GM23338 (cell line): ENCODE data around the gene UBAC1. TPM values are rescaled to one million over a fixed set of nuclear protein-coding genes. Genes with fewer than 3 reads are reported as not detected.

Experiments
- ATAC-seq: fragments of 200-7000 bp; cut with Tn5 transposase; 3 replicates; pipeline ENCODE4 v1.9.1; 2020
- DNase-seq: peaks from one replicate; pipeline ENCODE4 v3.0.0-alpha.2; 2015; ENCODE audit warnings: low spot score
- H2AFZ ChIP-seq: fragments of 200-600 bp; sonication (generic); 2 replicates; pipeline ENCODE4 v1.8.0; 2016; ENCODE audit warnings: antibody characterized with exemption, mild to moderate bottlenecking, moderate library complexity
- H3F3A ChIP-seq: fragments of 200-600 bp; sonication (generic); replicated peaks from 2 replicates; pipeline ENCODE4 v1.8.0; 2017; ENCODE audit warnings: antibody characterized with exemption, mixed run types, low read depth
- H3K27ac ChIP-seq: fragments of 200-600 bp; sonication (generic); 2 replicates; pipeline ENCODE4 v1.6.1; 2016; ENCODE audit warnings: low read depth
- H3K27me3 ChIP-seq: fragments of 200-600 bp; sonication (generic); 2 replicates; pipeline ENCODE4 v1.8.0; 2016; ENCODE audit warnings: mild to moderate bottlenecking, mixed run types, moderate library complexity; ENCODE audit not compliant: insufficient read depth
- H3K36me3 ChIP-seq: fragments of 200-600 bp; sonication (generic); 2 replicates; pipeline ENCODE4 v1.8.0; 2016; ENCODE audit warnings: mild to moderate bottlenecking; ENCODE audit not compliant: insufficient read depth
- H3K4me1 ChIP-seq: fragments of 200-600 bp; sonication (generic); 2 replicates; pipeline ENCODE4 v1.8.0; 2016; ENCODE audit warnings: mild to moderate bottlenecking, moderate library complexity; ENCODE audit not compliant: insufficient read depth
- H3K4me2 ChIP-seq: fragments of 200-600 bp; sonication (generic); 2 replicates; pipeline ENCODE4 v1.7.1; 2017; ENCODE audit warnings: mixed run types
- H3K4me3 ChIP-seq: fragments of 200-600 bp; sonication (generic); 2 replicates; pipeline ENCODE4 v1.6.1; 2016; ENCODE audit warnings: mixed run types
- H3K79me2 ChIP-seq: fragments of 200-600 bp; sonication (generic); replicated peaks from 2 replicates; pipeline ENCODE4 v1.8.0; 2017; ENCODE audit warnings: mild to moderate bottlenecking; ENCODE audit not compliant: insufficient read depth
- H3K9me2 ChIP-seq: fragments of 200-600 bp; sonication (generic); 2 replicates; pipeline ENCODE4 v1.8.0; 2017; ENCODE audit not compliant: insufficient read depth
- H4K20me1 ChIP-seq: fragments of 200-600 bp; sonication (generic); replicated peaks from 2 replicates; pipeline ENCODE4 v1.8.0; 2017; ENCODE audit warnings: mild to moderate bottlenecking; ENCODE audit not compliant: insufficient read depth
- H3K27ac Mint-ChIP-seq: 2 replicates; pipeline ENCODE4 v1.8.0; 2020; ENCODE audit warnings: inconsistent platforms, mild to moderate bottlenecking, moderate library complexity, mixed read lengths
- H3K27me3 Mint-ChIP-seq: 3 replicates; pipeline ENCODE4 v1.8.0; 2022; ENCODE audit warnings: low read depth, mild to moderate bottlenecking, moderate library complexity, mixed read lengths, inconsistent platforms; ENCODE audit not compliant: insufficient read depth, poor library complexity
- H3K36me3 Mint-ChIP-seq: 3 replicates; pipeline ENCODE4 v1.8.0; 2021; ENCODE audit warnings: low read depth, mild to moderate bottlenecking, inconsistent platforms, moderate library complexity, mixed read lengths
- H3K4me1 Mint-ChIP-seq: 3 replicates; pipeline ENCODE4 v1.8.0; 2020; ENCODE audit warnings: mild to moderate bottlenecking, inconsistent platforms, mixed read lengths
- H3K4me3 Mint-ChIP-seq: 3 replicates; pipeline ENCODE4 v1.8.0; 2021; ENCODE audit warnings: moderate library complexity, mild to moderate bottlenecking, inconsistent platforms, mixed read lengths
- H3K9me3 Mint-ChIP-seq: 3 replicates; pipeline ENCODE4 v1.8.0; 2020; ENCODE audit warnings: moderate library complexity, mild to moderate bottlenecking, inconsistent platforms, mixed read lengths
- CTCF ChIP-seq, 2 experiments: fragments of 200-600 bp in 1 of 2; sonication (generic) in 1 of 2; conservative IDR thresholded peaks; 2 replicates each; pipeline versions ENCODE4 v1.5.1 to v1.6.1; 2016 to 2017; ENCODE audit warnings: antibody characterized with exemption in 2 of 2, low read depth in 2 of 2, mild to moderate bottlenecking in 2 of 2, moderate library complexity in 1 of 2
- EZH2 ChIP-seq: fragments of 200-600 bp; sonication (generic); IDR thresholded peaks from one replicate; pipeline ENCODE4 v1.8.0; 2017; ENCODE audit warnings: antibody characterized with exemption, mild to moderate bottlenecking, low read depth; ENCODE audit not compliant: unreplicated experiment
- JUNB ChIP-seq: IDR thresholded peaks from one replicate; pipeline ENCODE4 v1.6.1; 2016; ENCODE audit warnings: antibody characterized with exemption; ENCODE audit not compliant: unreplicated experiment
- NANOG ChIP-seq: IDR thresholded peaks from 2 replicates; pipeline ENCODE4 v1.6.1; 2016; ENCODE audit warnings: antibody characterized with exemption, borderline replicate concordance
- POLR2AphosphoS5 ChIP-seq: IDR thresholded peaks from 2 replicates; pipeline ENCODE4 v1.6.1; 2016; ENCODE audit warnings: antibody characterized with exemption, low read depth
- REST ChIP-seq: IDR thresholded peaks from one replicate; pipeline ENCODE4 v1.6.1; 2018; ENCODE audit warnings: antibody characterized with exemption; ENCODE audit not compliant: unreplicated experiment
- STAT1 ChIP-seq: IDR thresholded peaks from one replicate; pipeline ENCODE4 v1.6.1; 2016; ENCODE audit warnings: antibody characterized with exemption; ENCODE audit not compliant: unreplicated experiment
- ZNF331 ChIP-seq: fragments of 250-450 bp; sonication (Bioruptor Pico); IDR thresholded peaks from 2 replicates; pipeline ENCODE4 v1.5.0; 2020; ENCODE audit warnings: low read depth, mild to moderate bottlenecking, moderate library complexity
- polyA plus RNA-seq: library from polyadenylated mRNA; unstranded; fragments of >200 nt; fragmentation: Nextera tagmentation; extraction: Ambion mirVana; gene quantifications from 2 replicates; pipeline ENCODE4 v1.2.1, GENCODE V29; 2016
- total RNA-seq: library from RNA; depleted of rRNA; stranded (reverse); fragments of >200 nt; shearing (Covaris generic); gene quantifications from 2 replicates; pipeline ENCODE4 v1.2.3, GENCODE V29; 2014

UBAC1 gene
- total and polyA plus RNA-seq, 2 experiments from 2014 or later = 63.2 to 86.6 TPM

DNA sequence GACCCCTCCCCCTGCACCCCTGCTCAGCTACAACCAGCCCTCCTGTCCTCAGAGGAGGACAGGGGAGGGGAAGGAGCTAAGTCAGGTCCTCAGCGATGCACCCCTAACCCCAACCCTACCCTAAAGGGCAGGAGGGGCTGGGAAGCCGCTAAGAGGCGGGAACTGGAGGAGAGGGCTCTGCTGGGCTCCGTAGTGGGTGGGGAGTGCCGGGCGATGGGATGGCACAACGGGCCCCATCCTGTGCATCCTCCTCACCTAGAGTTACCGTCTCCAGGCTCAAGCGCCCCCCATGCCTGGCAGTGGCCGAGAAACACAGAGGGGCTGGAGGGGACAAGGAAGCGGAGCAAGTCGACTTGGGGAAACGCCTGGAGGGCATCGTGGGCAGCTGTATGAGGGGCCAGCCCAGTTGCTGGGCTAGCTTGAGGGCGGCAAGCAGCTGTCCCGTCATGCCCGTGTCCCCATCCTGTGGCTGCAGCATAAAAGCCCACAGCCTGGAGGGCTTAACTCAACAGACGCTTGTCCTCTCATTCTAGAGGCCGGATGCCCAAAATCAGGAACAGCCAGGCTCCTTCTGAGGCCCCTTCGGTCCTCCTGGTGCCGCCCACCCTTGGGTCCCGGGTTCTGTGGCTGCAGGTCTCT lies 23.0 kb upstream of the UBAC1 start:
- Mint-ChIP-seq H3K36me3 (no peaks in the 10 kb centered on the region), H3K27me3 (peaks cover 3% of the 10 kb centered on the region), H3K4me1 (no peaks in the 10 kb centered on the region; the same call in 2 of the 3 replicates)

GRCh38 chr9:135983208-135984071 lies 22.3 kb upstream of the UBAC1 start:
- no peaks in the 10 kb centered on the region; the same call in 2 of the 3 replicates for H3K4me1 Mint-ChIP-seq
- Histone ChIP-seq H3K9me2 (no peaks in the 10 kb centered on the region), H3K36me3 (no peaks in the 10 kb centered on the region), H2AFZ (no peak overlapping the region), H3K27ac (no peak overlapping the region), H3F3A (no peaks in the 10 kb centered on the region), H3K4me1 (no peaks in the 10 kb centered on the region), H3K4me3 (no peak overlapping the region), H3K79me2 (no peaks in the 10 kb centered on the region), H3K27me3 (no peaks in the 10 kb centered on the region), H4K20me1 (no peaks in the 10 kb centered on the region), H3K4me2 (no peak overlapping the region)
- no peak overlapping the region for H3K27ac Mint-ChIP-seq
- H3K36me3 Mint-ChIP-seq = no peaks in the 10 kb centered on the region
- DNase-seq (no peak), ATAC-seq (no peak)
- H3K4me3 Mint-ChIP-seq = no peak overlapping the region
- H3K27me3 Mint-ChIP-seq = peaks cover 3% of the 10 kb centered on the region
- H3K9me3 Mint-ChIP-seq = no peaks in the 10 kb centered on the region
- TF ChIP-seq CTCF (conservative IDR thresholded peaks at IDR 0.05; ENCODE audit: low read depth in 2 of 2) (no peak), POLR2AphosphoS5 (no peak), NANOG (no peak), ZNF331 (CRISPR knock-in tag) (no peak)

More for the DNA sequence above, 23.0 kb upstream of the UBAC1 start:
- DNase-seq (no peak), ATAC-seq (no peak)
- Mint-ChIP-seq H3K9me3 (no peaks in the 10 kb centered on the region), H3K27ac (no peak overlapping the region), H3K4me3 (no peak overlapping the region)
- no peaks in the 10 kb centered on the region for H3K36me3 ChIP-seq
- H3K9me2 ChIP-seq = no peaks in the 10 kb centered on the region
- no peak overlapping the region for H2AFZ ChIP-seq
- no peaks in the 10 kb centered on the region for H4K20me1 ChIP-seq
- H3K4me3 ChIP-seq = no peak overlapping the region
- H3K4me1 ChIP-seq = no peaks in the 10 kb centered on the region
- no peaks in the 10 kb centered on the region for H3K27me3 ChIP-seq
- TF ChIP-seq REST (no peak), JUNB (no peak), EZH2 (no peak), POLR2AphosphoS5 (no peak), STAT1 (no peak)
- H3K27ac ChIP-seq = no peak overlapping the region
- H3F3A ChIP-seq = no peaks in the 10 kb centered on the region
- H3K4me2 ChIP-seq = no peak overlapping the region
- no peaks in the 10 kb centered on the region for H3K79me2 ChIP-seq
